ENCODE results near the gene SEPTIN1. TPM values are rescaled to one million over a fixed set of nuclear protein-coding genes. Genes with fewer than 3 reads are reported as not detected.

The SEPTIN1 gene
- total and polyA plus RNA-seq, 2 of the 13 experiments (the other 11 are each of a cell fraction or from before 2014, with no cell fraction given) = 0.18 to 0.67 TPM

DNA sequence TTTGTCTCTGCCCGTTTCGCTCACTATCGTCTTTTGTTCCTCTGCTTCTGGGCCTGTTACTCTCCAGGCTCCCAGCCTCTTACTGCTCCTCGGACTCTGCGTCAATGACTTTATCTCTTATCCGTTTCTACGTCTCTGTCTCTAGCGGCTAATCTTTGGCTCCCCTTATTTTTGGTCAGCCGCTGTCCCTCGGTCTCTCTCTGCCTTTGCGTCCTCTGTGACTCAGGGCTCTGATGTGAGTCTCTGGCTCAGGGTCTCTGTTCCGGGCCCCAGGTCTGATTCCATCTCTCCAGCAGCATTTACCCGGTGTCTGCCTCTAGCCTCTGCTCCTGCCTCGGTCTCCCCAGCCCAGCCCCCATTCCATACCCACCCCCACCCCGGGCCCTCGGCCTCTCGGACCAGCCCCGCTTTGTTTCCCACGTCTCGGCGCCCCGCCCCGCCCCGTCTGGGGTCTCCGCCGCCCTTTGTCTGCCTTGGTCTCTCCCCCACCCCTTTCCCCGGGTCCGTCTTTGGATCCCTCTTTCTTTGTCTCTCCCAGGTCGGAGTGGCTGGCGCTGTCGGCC lies 12.3 kb upstream of the SEPTIN1 start (continued):
- TF ChIP-seq ZNF10 (CRISPR knock-in tag; IDR thresholded peaks at IDR 0.05; ENCODE audit: borderline replicate concordance, low read depth) (no peak), SALL1 (CRISPR knock-in tag; IDR thresholded peaks at IDR 0.05) (no peak), ZNF24 (IDR thresholded peaks at IDR 0.05) (no peak), RXRB (CRISPR knock-in tag; IDR thresholded peaks at IDR 0.05; ENCODE audit: borderline replicate concordance) (no peak), RFX3 (CRISPR knock-in tag; IDR thresholded peaks at IDR 0.05) (no peak), FOXK2 (IDR thresholded peaks at IDR 0.05) (0 out of 2 replicates have a peak, but pooled peaks have one; percentile 17), PRPF4 (IDR thresholded peaks at IDR 0.05; ENCODE audit: low read depth, low read length, poor library complexity, severe bottlenecking) (no peak), ZNF180 (CRISPR knock-in tag; IDR thresholded peaks at IDR 0.05; ENCODE audit: borderline replicate concordance, low read depth) (no peak; the same call in 1 of the 2 replicates), TOE1 (CRISPR knock-in tag; IDR thresholded peaks at IDR 0.05) (no peak), SOX13 (IDR thresholded peaks at IDR 0.05) (no peak), SOX13 (CRISPR knock-in tag; conservative IDR thresholded peaks at IDR 0.05 in 1 of 2, IDR thresholded peaks at IDR 0.05 in 1 of 2) (peak in 1 of 2 experiments; percentile 23; a peak in 1 of 4 replicates), ZNF530 (CRISPR knock-in tag; IDR thresholded peaks at IDR 0.05; ENCODE audit: low read depth) (no peak), HIVEP1 (CRISPR knock-in tag; IDR thresholded peaks at IDR 0.05) (peak; percentile 44; the same call in 1 of the 2 replicates), MEF2D (CRISPR knock-in tag; IDR thresholded peaks at IDR 0.05) (no peak), BRD4 (CRISPR knock-in tag; IDR thresholded peaks at IDR 0.05) (peak; percentile 19)
- TF ChIP-seq, protein P1, sequence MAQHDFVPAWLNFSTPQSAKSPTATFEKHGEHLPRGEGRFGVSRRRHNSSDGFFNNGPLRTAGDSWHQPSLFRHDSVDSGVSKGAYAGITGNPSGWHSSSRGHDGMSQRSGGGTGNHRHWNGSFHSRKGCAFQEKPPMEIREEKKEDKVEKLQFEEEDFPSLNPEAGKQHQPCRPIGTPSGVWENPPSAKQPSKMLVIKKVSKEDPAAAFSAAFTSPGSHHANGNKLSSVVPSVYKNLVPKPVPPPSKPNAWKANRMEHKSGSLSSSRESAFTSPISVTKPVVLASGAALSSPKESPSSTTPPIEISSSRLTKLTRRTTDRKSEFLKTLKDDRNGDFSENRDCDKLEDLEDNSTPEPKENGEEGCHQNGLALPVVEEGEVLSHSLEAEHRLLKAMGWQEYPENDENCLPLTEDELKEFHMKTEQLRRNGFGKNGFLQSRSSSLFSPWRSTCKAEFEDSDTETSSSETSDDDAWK (CRISPR knock-in tag; IDR thresholded peaks at IDR 0.05) = no peak
- TF ChIP-seq, protein P2, sequence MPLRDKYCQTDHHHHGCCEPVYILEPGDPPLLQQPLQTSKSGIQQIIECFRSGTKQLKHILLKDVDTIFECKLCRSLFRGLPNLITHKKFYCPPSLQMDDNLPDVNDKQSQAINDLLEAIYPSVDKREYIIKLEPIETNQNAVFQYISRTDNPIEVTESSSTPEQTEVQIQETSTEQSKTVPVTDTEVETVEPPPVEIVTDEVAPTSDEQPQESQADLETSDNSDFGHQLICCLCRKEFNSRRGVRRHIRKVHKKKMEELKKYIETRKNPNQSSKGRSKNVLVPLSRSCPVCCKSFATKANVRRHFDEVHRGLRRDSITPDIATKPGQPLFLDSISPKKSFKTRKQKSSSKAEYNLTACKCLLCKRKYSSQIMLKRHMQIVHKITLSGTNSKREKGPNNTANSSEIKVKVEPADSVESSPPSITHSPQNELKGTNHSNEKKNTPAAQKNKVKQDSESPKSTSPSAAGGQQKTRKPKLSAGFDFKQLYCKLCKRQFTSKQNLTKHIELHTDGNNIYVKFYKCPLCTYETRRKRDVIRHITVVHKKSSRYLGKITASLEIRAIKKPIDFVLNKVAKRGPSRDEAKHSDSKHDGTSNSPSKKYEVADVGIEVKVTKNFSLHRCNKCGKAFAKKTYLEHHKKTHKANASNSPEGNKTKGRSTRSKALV (CRISPR knock-in tag; IDR thresholded peaks at IDR 0.05) = peak; percentile 63; the same call in 1 of the 2 replicates
- TF ChIP-seq, protein P3, sequence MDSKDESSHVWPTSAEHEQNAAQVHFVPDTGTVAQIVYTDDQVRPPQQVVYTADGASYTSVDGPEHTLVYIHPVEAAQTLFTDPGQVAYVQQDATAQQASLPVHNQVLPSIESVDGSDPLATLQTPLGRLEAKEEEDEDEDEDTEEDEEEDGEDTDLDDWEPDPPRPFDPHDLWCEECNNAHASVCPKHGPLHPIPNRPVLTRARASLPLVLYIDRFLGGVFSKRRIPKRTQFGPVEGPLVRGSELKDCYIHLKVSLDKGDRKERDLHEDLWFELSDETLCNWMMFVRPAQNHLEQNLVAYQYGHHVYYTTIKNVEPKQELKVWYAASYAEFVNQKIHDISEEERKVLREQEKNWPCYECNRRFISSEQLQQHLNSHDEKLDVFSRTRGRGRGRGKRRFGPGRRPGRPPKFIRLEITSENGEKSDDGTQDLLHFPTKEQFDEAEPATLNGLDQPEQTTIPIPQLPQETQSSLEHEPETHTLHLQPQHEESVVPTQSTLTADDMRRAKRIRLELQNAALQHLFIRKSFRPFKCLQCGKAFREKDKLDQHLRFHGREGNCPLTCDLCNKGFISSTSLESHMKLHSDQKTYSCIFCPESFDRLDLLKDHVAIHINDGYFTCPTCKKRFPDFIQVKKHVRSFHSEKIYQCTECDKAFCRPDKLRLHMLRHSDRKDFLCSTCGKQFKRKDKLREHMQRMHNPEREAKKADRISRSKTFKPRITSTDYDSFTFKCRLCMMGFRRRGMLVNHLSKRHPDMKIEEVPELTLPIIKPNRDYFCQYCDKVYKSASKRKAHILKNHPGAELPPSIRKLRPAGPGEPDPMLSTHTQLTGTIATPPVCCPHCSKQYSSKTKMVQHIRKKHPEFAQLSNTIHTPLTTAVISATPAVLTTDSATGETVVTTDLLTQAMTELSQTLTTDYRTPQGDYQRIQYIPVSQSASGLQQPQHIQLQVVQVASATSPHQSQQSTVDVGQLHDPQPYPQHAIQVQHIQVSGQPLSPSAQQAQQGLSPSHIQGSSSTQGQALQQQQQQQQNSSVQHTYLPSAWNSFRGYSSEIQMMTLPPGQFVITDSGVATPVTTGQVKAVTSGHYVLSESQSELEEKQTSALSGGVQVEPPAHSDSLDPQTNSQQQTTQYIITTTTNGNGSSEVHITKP (CRISPR knock-in tag; IDR thresholded peaks at IDR 0.05; ENCODE audit: low read depth) = 0 out of 2 replicates have a peak, but pooled peaks have one; percentile 42
- TF ChIP-seq, protein P4, sequence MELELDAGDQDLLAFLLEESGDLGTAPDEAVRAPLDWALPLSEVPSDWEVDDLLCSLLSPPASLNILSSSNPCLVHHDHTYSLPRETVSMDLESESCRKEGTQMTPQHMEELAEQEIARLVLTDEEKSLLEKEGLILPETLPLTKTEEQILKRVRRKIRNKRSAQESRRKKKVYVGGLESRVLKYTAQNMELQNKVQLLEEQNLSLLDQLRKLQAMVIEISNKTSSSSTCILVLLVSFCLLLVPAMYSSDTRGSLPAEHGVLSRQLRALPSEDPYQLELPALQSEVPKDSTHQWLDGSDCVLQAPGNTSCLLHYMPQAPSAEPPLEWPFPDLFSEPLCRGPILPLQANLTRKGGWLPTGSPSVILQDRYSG (CRISPR knock-in tag; IDR thresholded peaks at IDR 0.05) = no peak
- TF ChIP-seq, protein P5, sequence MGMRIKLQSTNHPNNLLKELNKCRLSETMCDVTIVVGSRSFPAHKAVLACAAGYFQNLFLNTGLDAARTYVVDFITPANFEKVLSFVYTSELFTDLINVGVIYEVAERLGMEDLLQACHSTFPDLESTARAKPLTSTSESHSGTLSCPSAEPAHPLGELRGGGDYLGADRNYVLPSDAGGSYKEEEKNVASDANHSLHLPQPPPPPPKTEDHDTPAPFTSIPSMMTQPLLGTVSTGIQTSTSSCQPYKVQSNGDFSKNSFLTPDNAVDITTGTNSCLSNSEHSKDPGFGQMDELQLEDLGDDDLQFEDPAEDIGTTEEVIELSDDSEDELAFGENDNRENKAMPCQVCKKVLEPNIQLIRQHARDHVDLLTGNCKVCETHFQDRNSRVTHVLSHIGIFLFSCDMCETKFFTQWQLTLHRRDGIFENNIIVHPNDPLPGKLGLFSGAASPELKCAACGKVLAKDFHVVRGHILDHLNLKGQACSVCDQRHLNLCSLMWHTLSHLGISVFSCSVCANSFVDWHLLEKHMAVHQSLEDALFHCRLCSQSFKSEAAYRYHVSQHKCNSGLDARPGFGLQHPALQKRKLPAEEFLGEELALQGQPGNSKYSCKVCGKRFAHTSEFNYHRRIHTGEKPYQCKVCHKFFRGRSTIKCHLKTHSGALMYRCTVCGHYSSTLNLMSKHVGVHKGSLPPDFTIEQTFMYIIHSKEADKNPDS (CRISPR knock-in tag; IDR thresholded peaks at IDR 0.05) = 0 out of 2 replicates have a peak, but pooled peaks have one; percentile 8
